Panc1 (cell line): ENCODE results near the gene POC1B. TPM values are rescaled to one million over a fixed set of nuclear protein-coding genes. Genes with fewer than 3 reads are reported as not detected.

Experiments
- ATAC-seq: fragments of 200-7000 bp; cut with Tn5 transposase; 2 replicates; pipeline ENCODE4 v1.9.1; 2020; ENCODE audit warnings: mild to moderate bottlenecking, moderate library complexity
- BruUV-seq: library from RNA; stranded (reverse); fragments of 400-500 nt; replicated peaks from 2 replicates; lab custom pipeline; 2021; lab: Mats Ljungman, UMichigan
- CTCF ChIA-PET: fragments of 300-600 bp; sonication (Branson Sonifier 250); formaldehyde crosslinking; loops from one replicate; lab custom pipeline; 2022; ENCODE audit warnings: antibody characterized with exemption; lab: Charles Lee
- POLR2A ChIA-PET: fragments of 300-600 bp; sonication (Branson Sonifier 250); formaldehyde crosslinking; loops from one replicate; lab custom pipeline; 2022; ENCODE audit warnings: antibody characterized with exemption; lab: Charles Lee
- DNase-seq: peaks from one replicate; pipeline ENCODE4 v3.0.0-alpha.2; 2010; ENCODE audit warnings: low read depth, low spot score
- H3K27ac ChIP-seq: 2 replicates; pipeline ENCODE4 v1.5.1; 2011; ENCODE audit warnings: mild to moderate bottlenecking, low read length, inconsistent platforms
- H3K27me3 ChIP-seq: fragments of 200-500 bp; sonication (Bioruptor generic); 2 replicates; pipeline ENCODE4 v1.6.0; 2014; ENCODE audit warnings: low read length, inconsistent platforms; ENCODE audit not compliant: control insufficient read depth, insufficient read depth
- H3K36me3 ChIP-seq: fragments of 200-500 bp; sonication (Bioruptor generic); 2 replicates; pipeline ENCODE4 v1.5.1; 2014; ENCODE audit warnings: inconsistent platforms, mild to moderate bottlenecking, low read length, moderate library complexity; ENCODE audit not compliant: control insufficient read depth, insufficient read depth
- H3K4me1 ChIP-seq: 2 replicates; pipeline ENCODE4 v1.5.1; 2011; ENCODE audit warnings: inconsistent platforms, mild to moderate bottlenecking, low read length, moderate library complexity; ENCODE audit not compliant: control insufficient read depth, insufficient read depth
- H3K4me3 ChIP-seq, 2 experiments: 2 replicates each; pipeline ENCODE4 v1.5.1; 2011 to 2012; ENCODE audit warnings: low read depth in 2 of 2, low read length in 2 of 2, mild to moderate bottlenecking in 2 of 2, inconsistent platforms in 1 of 2, moderate library complexity in 1 of 2
- H3K9me3 ChIP-seq: fragments of 200-500 bp; sonication (Bioruptor generic); 2 replicates; pipeline ENCODE4 v1.5.1; 2014; ENCODE audit warnings: low read depth, mild to moderate bottlenecking, inconsistent platforms, low read length, moderate library complexity; ENCODE audit not compliant: control insufficient read depth, insufficient read depth
- POLR2AphosphoS5 ChIP-seq: IDR thresholded peaks from 2 replicates; pipeline ENCODE4 v1.6.1; 2012; ENCODE audit warnings: mild to moderate bottlenecking, low read depth, low read length, moderate library complexity
- SIN3A ChIP-seq: IDR thresholded peaks from 2 replicates; pipeline ENCODE4 v1.6.1; 2012; ENCODE audit warnings: low read depth, mild to moderate bottlenecking, low read length, moderate library complexity, borderline replicate concordance; ENCODE audit not compliant: insufficient read depth
- TCF7L2 ChIP-seq: IDR thresholded peaks from 2 replicates; pipeline ENCODE4 v1.6.1; 2011; ENCODE audit warnings: mild to moderate bottlenecking, low read depth, low read length, inconsistent platforms
- in situ Hi-C: cut with HindIII; loops from 2 replicates; pipeline ENCODE4 v1.10.0; 2016; ENCODE audit warnings: low sequenced_read_pairs, low pct_unique_long_range_greater_than_20kb
- intact Hi-C: fragments of 100-400 bp; cut with micrococcal nuclease; formaldehyde crosslinking; loops from one replicate; pipeline ENCODE4 v1.10.0; 2022; ENCODE audit not compliant: unreplicated experiment
- total RNA-seq: library from RNA; stranded (reverse); gene quantifications from one replicate; pipeline ENCODE4 v1.2.1, GENCODE V29; 2021; ENCODE audit not compliant: unreplicated experiment
- TF ChIP-seq, protein P1 (sequence below): fragments of 450-650 bp; IDR thresholded peaks from 2 replicates; pipeline ENCODE4 v1.5.1; 2017; ENCODE audit warnings: mild to moderate bottlenecking
- TF ChIP-seq, protein P2 (sequence below), 2 experiments: IDR thresholded peaks; 2 replicates each; pipeline ENCODE4 v1.6.1; 2011 to 2012; ENCODE audit warnings: low read depth in 2 of 2, control low read depth in 1 of 2, low read length in 1 of 2, mild to moderate bottlenecking in 1 of 2, moderate library complexity in 1 of 2; ENCODE audit not compliant: insufficient read depth in 1 of 2

POC1B gene
- total RNA-seq, 1 experiment from 2014 or later, result 7.3 TPM

DNA sequence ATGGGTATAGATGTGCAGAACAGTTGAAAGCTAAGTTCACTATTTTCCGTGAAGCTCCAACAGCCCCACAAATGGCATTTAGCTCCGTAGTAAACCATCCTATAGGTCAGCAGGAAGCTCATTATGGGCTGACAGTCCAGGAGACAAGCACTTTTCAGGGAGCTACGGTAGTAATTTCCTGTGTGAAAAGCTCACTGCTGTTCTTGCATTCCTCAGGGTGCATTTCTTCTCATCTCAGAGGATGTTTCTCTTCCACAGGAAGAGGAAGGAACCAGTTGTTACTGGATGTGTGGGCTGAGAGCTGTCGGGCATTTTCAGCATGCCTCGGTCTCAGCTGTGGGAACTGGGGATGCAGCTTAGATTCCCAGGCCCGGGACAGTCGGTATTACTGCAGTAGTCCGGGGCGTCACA is 74.0 kb downstream of the POC1B start:
- Histone ChIP-seq H3K4me3 (no peak overlapping the region), H3K9me3 (no peaks in the 10 kb centered on the region), H3K27me3 (no peaks in the 10 kb centered on the region), H3K36me3 (no peaks in the 10 kb centered on the region), H3K4me1 (peaks cover 12% of the 10 kb centered on the region), H3K27ac (peak overlapping the region; percentile 59)
- DNase-seq (no peak), ATAC-seq (peak; percentile 51; the same call in 1 of the 2 replicates)
- CTCF ChIA-PET, result interaction anchor here (0.6 kb wide), 1 partner anchor 534 kb away, joined by 3 read pairs; no protein-coding TSS in a partner anchor
- TF ChIP-seq POLR2AphosphoS5 (no peak), SIN3A (no peak), TCF7L2 (no peak)
- TF ChIP-seq, protein P1, sequence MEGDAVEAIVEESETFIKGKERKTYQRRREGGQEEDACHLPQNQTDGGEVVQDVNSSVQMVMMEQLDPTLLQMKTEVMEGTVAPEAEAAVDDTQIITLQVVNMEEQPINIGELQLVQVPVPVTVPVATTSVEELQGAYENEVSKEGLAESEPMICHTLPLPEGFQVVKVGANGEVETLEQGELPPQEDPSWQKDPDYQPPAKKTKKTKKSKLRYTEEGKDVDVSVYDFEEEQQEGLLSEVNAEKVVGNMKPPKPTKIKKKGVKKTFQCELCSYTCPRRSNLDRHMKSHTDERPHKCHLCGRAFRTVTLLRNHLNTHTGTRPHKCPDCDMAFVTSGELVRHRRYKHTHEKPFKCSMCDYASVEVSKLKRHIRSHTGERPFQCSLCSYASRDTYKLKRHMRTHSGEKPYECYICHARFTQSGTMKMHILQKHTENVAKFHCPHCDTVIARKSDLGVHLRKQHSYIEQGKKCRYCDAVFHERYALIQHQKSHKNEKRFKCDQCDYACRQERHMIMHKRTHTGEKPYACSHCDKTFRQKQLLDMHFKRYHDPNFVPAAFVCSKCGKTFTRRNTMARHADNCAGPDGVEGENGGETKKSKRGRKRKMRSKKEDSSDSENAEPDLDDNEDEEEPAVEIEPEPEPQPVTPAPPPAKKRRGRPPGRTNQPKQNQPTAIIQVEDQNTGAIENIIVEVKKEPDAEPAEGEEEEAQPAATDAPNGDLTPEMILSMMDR, result no peak
- TF ChIP-seq, protein P2, sequence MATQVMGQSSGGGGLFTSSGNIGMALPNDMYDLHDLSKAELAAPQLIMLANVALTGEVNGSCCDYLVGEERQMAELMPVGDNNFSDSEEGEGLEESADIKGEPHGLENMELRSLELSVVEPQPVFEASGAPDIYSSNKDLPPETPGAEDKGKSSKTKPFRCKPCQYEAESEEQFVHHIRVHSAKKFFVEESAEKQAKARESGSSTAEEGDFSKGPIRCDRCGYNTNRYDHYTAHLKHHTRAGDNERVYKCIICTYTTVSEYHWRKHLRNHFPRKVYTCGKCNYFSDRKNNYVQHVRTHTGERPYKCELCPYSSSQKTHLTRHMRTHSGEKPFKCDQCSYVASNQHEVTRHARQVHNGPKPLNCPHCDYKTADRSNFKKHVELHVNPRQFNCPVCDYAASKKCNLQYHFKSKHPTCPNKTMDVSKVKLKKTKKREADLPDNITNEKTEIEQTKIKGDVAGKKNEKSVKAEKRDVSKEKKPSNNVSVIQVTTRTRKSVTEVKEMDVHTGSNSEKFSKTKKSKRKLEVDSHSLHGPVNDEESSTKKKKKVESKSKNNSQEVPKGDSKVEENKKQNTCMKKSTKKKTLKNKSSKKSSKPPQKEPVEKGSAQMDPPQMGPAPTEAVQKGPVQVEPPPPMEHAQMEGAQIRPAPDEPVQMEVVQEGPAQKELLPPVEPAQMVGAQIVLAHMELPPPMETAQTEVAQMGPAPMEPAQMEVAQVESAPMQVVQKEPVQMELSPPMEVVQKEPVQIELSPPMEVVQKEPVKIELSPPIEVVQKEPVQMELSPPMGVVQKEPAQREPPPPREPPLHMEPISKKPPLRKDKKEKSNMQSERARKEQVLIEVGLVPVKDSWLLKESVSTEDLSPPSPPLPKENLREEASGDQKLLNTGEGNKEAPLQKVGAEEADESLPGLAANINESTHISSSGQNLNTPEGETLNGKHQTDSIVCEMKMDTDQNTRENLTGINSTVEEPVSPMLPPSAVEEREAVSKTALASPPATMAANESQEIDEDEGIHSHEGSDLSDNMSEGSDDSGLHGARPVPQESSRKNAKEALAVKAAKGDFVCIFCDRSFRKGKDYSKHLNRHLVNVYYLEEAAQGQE (IDR thresholded peaks at IDR 0.05; ENCODE audit: insufficient read depth in 1 of 2, low read depth in 2 of 2, low read length in 1 of 2), result no peak
- POLR2A ChIA-PET, result interaction anchor here (0.5 to 0.7 kb wide), 2 partner anchors 280 to 402 kb away, joined by 4 to 5 read pairs; no protein-coding TSS in a partner anchor
- in situ Hi-C loops (no loop called here), intact Hi-C loops (no loop called here)
- no TSS peak for BruUV-seq

DNA sequence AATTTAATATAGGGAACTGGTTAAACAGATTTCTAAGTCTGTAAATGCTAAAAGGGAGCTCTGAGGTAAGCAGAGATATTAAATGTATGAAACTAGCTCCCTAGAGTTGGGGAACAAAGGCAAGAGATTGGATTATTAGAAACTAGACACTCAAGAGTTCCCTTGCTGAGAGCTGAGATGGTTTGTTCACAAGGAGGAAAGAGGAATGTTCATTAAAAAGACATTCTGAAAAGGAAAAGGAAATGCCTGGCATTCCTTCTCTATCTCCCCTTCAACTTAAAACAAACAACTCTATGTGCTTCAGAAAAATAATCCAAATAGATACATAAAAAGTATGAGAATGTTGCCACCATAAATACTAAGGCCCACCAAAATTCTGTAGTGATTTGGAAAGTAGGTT is 74.9 kb downstream of the POC1B start:
- no peaks in the 10 kb centered on the region for H3K9me3 ChIP-seq
- no peak for ATAC-seq

More for the DNA sequence above, 74.9 kb downstream of the POC1B start:
- in situ Hi-C loops, result no loop called here
- Histone ChIP-seq H3K27ac (no peak overlapping the region), H3K4me1 (peaks cover 12% of the 10 kb centered on the region), H3K27me3 (no peaks in the 10 kb centered on the region), H3K36me3 (no peaks in the 10 kb centered on the region), H3K4me3 (no peak overlapping the region)
- no peak for DNase-seq
- ChIA-PET POLR2A (interaction anchor here (0.6 kb wide), 1 partner anchor 99 kb away, joined by 3 read pairs; the partner anchor contains the start of gene DUSP6), CTCF (no interaction called here)
- intact Hi-C loops, result no loop called here
- TF ChIP-seq SIN3A (no peak), TCF7L2 (no peak), POLR2AphosphoS5 (no peak)
- TF ChIP-seq, protein P2 (IDR thresholded peaks at IDR 0.05; ENCODE audit: insufficient read depth in 1 of 2, low read depth in 2 of 2, low read length in 1 of 2), result no peak
- TF ChIP-seq, protein P1, result no peak
- BruUV-seq, result no TSS peak
